NCI-H526 treated with DMSO at 0.1 percent for 48 hours (cell line): Measurements from ENCODE around the gene REV3L.

Experiments
- DNase-seq: peaks from one replicate; lab custom pipeline; 2025; lab: John Stamatoyannopoulos, UW

The REV3L gene

DNA sequence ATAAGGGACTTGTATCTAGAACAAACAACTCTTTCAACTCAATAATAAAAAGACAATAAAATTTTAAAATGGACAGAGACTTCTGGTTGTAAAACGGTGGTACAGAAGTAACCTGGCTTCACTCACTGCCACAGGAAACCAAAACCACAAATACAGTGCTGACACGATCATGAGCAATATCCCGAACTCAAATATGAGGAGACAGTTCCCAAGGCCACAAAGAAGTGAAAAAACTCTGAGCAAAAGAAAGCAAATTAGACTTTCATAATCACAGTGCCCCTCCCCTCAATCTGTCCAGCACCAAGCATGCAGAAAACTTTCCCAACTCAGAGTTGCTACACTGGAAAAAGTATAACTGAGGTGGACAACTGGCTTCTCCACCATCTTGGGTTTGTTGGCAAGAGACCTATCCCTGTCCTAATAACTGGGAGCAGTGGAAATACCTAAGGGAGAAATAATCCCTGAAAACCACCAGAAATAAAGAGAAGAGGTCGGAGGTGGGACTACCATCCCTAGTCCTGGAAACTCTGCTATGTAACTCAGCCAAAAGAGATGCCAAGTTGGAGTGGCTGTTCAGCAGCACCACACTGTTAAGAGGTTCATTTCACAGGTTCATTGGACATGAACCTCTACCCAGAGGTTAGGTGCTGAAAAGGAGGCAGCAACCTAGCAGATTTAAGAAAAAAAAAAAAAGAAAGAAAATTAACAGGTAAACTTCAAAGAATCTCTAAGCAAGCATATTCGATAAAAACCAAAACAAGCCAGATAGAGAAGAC lies 55.5 kb downstream of the REV3L start:
- DNase-seq = no peak

DNA sequence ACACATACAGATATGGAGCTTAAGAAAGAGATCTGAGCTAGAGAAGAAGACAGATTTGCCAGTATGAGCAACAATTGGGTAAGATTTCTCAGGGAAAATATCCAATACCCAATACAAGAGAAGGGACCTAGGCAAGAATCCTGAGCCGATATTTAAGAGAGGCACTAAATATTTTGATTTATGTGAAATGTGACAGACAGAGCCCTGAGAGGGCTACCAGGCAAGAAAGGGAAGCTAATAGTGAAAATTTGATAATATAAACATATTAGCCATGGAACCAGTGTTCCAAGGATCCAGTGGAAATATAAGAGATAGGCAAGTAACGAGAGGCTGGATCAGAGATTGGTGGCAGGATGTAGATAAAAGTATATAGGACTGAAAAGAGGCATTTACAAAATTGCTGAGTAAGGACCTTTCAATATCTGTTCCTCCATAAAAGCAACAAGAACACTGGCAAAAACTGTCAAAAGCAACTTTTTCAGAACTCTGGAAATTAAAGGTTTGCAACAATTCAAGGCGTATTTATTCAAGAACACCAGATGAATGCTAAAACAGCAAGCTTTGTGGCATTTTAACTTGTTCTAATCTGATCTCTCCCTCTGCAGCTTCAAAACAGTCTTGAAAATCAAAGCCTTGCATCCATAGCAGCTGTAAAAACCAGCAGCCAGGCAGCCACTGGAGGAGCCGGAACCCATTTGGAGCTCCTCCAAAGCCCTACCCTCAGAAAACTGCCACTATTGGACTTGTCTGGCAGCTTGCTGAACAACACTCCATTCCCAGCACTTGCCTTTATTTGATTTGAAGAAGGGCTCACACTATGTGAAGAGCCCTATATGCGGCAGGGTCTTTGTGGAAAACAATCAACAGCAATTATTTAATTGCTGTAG lies 58.8 kb downstream of the REV3L start:
- DNase-seq = no peak

DNA sequence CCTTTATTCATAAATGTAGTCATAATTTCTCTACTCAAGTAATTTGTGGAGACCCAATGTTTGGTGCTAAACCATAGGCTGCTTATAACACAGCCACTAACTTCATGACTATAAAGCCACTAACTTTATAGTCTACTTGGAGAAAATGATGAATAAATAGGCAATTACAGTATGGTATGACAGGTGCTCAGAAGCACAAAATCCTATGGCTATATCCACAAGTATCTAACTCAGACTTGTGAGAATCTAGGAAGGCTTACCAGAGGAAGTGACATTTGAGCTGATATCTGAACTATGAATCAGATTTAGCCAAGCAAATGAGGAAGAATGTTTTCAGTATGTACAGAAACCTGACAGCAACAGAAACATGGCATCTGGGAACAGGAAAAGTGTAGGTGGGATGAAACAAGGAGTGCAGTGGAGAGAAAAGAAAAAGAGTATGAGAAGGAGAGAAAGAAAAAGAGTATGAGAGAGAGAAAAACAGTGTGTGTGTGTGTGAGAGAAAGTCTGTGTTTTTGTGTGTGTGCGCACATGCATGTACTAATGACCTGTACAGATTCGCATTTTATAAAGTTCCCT lies 59.9 kb downstream of the REV3L start:
- DNase-seq = no peak

DNA sequence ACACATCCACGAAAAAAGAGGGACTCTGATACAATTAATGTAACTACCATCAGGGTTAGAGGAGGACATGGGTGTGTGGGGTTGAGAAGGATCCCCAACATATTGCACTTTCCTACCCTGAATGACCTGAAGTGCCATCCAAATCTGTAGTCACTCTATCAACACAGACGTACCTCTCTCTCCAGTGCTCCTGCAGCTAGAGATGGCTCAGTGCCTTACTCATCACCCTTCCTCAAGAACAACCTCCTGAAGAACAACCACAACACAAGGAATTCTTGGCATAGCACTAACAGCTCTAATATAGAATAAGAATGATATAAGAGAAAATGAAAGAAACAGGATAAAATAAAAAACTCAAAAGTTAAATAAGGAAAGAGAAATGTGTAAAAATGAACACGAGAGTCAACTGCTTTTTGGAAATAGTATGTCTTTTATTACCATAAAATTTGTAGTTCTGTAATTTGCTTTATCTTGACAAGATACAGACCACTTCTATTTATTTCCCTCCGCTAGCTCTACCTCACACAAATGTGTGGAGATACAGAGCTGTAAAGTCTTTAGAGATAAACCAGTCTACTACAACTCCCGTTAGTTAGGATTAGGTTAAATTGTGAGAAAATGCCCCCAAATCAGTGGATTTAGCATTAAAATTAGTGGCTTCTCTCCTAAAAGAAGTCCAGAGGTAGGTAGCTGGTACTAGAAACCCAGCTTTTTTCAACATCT lies 63.9 kb downstream of the REV3L start:
- DNase-seq = no peak

DNA sequence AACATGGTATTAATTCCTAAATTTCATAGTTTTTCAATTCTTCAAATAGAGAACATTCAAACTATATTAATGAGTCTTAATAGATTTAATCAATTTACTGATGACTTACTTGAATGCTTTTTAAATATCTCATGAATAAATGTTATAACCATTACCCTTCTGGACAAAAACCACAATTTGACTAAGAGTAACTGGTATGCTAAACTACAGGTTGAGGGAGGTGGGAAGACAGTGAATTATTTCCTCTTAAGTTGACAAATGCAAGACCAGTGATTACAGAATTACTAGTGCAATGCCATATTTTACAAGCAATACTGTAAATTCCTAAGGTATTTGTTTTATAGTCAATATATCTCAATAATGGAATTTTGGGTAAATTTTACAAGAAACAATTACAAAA lies 65.1 kb downstream of the REV3L start:
- DNase-seq = no peak

DNA sequence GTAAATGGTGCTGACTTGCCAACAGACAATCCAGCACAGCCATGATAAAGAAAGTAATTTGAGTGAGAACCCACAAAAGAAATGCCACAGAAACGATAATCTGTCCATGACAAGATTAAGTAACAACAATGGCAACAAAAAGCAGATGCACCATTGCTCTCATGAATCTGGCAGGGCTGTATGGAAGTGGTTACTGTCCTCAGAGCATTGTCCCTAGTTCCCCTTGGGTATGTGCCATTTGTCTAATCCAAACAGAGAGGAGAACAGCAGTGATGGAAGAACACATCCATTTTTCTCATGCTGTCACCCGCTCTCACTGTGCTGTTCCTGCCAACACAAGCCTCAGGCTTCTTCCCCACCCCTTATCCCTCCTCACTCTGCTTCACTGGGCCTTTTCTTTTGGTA lies 65.8 kb downstream of the REV3L start:
- no peak for DNase-seq

DNA sequence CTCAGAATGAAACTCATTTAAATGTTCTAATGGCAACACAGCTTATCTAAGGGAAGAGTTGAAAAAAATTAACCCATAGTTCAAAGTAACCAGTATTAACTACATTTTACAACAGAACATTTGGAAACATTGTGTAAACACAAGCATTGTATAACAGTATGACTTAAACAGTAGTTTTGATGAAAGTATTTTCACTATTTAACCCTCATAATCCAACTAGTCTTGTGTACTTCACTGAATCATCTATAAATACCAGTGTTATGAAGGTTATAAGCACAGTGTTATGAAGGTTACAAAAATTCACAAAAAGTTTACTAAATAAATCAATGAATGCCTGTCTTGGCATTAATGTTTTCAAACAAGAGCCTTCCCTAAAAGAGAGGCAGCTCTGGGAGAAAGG lies 66.5 kb downstream of the REV3L start:
- DNase-seq = no peak

DNA sequence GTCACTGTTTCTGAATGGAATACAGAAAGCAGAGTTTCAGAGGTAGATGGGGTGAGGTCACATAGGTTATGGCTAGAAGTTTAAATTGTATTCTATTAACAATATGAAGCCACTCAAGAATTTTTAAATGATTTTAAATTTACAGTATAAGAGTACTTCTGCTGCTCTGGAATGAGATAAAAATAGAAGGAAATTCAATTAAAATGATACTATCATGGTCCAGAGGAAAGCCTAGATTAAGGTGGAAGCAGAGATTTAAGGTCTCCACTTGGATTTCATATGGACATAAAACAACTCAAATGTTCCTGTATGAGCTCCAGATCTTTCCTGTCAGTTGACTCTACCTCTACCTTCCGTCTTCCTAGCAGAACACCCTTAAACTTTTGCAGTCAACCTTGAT lies 68.6 kb downstream of the REV3L start:
- DNase-seq = no peak

DNA sequence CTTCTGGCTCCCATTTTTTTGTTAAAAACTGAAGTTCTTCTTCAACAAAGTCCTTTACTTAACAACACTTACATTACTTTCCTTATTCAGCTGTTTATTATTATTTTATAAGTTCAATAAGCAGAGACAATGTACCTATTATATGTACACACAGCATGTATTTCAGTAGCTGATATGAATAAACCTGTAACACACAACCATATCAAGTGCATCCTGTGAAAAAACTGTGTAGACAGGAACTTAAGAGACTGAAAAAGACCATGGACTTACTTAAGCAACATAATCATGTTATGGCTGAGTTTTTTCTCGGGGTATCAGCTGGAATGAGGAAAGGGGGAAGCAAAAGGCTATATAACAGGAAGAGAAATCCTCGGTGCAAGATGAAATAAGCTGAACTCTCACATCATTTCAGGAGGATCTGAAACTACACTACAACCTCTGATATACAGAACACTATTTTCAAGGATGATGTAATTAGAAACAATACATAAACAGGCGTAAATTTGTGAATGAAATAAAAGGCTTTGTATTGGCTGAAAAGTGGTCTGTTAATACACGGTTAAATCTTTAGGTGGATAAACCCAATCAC lies 70.9 kb downstream of the REV3L start:
- DNase-seq = no peak

DNA sequence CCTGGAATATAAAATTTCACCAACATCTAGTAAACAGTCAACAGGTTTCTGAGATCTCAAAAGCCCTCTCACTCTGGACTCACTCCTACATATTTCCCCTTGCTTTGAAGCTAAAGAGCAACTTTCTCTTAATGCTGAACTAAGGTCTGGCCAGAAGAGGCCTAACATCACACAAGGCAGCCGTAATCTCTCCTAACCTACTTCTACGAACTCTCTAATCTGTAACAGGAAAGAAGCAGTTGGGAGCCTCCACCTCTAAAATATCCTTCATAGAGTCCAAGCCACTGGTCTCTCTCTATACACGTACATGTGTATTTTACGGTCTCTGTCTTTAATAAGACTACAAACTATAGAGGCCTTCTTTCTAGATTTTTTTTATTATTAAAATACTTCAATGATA lies 72.0 kb downstream of the REV3L start:
- no peak for DNase-seq

DNA sequence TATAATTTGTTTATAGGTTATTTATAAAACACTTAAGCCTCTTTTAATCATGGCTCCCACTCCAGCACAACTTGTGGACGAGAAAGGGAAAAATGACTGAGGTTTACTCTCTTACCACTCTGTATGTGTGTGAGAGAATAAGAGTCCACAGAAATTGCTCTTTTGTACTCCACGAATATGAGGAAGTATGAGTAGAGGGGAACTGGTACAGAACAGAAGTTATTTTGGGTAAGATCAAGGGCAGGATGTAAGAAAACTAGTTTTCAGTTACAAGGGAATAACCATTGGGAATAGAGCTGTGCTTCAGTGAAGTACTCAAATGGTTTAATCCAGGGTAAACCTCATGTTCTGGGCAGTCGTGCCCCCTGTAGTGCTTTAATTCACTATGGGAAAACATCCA lies 72.6 kb downstream of the REV3L start:
- DNase-seq = no peak

DNA sequence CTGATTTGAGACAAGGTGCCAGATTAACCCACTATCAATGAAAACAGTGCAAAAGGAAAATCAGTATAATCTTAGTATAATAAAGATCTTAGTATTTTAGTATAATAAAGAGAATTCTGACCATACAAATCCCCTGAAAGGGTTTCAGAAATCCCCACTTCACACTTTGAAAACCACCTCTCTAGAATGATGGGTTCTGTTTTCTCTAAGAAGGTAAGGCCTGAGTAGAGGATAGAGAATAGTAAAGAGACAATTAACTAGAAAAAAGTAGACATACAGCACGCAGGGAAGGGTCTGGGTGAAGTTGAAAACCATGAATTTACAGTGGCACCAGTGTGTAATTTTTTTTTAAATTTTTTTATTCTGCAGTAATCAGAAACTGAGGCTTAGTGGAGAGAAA lies 73.6 kb downstream of the REV3L start:
- no peak for DNase-seq

DNA sequence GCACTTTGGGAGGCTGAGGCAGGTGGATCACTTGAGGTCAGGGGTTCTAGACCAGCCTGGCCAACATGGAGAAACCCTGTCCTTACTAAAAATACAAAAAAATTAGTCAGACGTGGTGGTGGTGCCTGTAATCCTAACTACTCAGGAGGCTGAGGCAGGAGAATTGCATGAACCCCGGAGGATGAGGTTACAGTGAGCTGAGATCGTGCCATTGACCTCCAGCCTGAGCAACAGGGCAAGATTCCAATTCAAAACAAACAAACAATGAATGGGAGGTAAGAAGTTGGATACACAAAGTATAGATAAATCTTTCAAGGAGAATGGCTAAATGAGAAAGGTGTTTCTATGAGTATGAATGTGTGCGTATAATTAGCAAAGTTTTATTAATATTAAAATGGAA lies 75.3 kb downstream of the REV3L start:
- no peak for DNase-seq

DNA sequence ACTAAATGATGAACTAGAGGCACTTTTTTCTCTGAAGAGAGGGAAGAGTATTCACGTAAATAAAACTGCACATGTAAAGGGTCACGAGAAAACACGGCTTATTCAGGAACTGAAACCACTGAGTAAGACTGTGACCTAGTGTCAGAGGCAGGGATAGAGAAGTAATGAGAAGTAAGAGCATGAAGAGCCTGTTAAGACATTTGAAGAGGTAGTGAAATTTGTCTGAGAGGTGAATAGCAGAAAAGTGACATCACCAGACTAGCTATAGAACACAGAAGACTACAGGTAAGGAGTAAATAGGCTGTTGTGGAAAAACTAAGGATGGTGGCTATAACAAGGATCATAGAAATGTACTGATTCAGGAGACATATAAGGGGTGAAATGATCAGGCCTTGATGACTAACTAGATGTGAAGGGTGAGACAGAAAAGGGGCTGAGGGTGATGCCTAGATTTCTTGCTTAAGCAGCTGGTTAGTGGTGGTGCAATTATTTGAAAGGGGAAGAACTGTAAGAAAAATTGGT lies 76.8 kb downstream of the REV3L start:
- no peak for DNase-seq

DNA sequence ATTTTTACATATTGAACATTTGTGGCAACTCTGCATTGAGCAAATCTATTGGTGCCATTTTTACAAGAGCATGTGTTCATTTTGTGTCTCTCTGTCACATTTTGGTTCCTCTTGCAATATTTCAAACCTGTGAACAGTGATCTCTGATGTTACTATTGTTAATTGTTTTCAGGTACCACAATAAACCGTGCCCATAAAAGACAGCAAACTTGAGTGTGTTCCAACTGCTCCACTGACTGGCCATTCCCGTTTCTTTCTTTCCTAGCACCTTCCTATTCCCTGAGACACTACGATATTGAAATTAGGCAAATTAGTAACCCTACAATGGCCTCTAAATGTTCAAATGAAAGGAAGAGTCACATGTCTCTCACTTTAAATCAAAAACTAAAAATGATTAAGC lies 79.6 kb downstream of the REV3L start:
- DNase-seq = no peak

DNA sequence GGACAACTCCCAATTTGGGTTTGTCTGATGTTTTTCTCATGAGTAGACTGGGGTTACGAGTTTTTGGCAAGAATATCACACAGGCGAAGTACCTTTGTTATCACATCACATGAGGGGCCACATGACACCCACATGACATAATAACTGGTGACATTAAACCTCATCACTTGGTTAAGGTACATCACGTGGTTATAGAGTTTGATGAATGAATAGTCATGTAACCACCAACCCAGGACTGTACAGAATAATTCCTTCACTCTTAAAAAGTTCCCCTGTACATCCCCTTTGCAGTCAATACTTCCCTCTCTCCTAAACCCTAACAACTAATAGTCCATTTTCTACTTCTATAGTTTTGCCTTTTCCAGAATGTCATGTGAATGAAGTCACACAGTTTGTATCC lies 83.4 kb downstream of the REV3L start:
- DNase-seq = no peak

DNA sequence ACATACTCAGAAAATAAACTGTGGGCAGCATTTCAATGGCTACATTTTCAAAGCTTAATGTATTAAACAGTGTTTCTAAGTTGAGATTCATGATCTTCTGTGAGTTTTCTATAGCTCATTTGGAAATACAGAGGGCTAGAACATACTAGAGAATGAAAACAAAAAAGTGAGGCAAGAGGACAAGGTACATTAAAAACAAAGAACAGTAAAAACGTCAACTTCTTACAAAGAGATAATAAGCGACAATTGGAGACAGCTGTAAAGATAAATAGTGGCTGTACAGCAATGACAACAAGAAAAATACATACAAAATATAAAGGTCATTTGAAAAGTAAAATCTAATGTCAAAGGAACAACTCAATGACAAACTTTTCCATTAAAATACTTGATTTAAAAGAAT lies 94.3 kb downstream of the REV3L start:
- DNase-seq = no peak

DNA sequence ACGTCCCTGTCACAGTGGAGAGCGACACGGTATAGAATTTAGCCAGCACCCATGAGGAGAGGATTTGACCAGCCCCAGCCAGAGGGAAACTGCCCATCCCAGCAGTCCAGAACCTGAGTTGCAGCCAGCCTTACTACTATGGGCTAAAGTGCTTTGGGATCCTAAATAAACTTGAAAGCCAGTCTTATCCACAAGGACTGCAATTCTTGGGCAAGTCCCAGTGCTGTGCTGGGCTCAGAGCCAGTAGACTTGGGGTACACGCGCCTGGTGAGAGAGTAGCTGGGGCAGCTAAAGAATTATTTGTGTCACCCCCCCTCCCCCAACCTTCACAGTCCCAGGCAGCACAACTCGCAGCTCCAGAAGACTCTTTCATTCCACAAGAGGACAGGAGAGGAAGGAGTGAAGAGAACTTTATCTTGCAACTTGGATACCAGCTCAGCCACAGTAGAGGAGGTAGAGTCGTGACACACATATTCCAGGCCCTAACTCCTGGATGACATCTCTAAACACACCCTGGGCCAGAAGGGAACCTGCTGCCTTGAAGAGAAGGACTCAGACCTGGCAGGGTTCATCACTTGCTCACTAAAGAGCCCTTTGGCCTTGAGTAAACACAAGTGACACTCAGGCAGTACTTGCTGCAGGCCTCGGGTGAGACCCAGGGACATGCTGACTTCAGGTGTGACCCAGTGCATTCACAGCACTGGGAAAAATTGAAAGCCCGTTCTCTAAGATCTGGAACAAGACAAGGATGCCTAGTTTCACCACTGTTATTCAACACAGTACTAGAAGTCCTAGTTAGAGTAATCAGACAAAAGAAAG lies 100.3 kb downstream of the REV3L start:
- no peak for DNase-seq

DNA sequence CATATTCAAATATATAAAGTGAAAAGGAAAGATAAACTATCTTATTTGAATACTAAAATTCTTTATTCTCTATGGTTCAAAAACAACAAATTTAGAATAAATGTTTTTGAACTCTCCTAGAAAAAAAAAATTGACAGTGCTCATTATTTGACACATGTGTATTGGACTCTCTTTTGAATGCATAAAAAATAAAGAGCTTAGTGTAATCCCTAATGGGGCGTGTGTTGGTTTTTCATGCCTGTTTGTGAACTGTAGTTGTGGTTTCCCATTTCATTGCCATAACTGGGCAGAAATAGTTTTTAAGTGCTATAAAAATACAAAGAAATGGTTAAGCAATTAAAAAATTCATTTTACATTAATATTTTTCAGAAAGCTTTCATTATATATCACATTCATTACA lies 101.3 kb downstream of the REV3L start:
- DNase-seq = no peak

DNA sequence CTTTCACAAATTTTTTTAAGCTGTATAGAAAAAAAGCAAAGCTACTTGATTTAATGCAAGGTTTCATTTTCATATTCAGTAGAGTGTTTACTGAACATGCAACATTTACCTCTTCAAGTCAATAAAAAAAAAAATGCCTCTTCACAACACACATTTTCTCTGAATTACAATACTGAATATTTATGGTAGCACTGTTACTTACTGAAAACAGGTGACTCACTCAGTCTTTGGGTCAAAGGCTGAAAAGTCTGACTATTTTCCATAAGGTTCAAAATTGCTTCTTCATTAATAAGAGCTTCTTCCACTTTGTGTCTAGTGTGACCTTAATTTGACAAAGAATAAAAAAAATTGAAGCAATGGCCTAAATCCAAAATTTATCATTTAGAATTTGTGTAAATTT lies 101.9 kb downstream of the REV3L start:
- DNase-seq = no peak

DNA sequence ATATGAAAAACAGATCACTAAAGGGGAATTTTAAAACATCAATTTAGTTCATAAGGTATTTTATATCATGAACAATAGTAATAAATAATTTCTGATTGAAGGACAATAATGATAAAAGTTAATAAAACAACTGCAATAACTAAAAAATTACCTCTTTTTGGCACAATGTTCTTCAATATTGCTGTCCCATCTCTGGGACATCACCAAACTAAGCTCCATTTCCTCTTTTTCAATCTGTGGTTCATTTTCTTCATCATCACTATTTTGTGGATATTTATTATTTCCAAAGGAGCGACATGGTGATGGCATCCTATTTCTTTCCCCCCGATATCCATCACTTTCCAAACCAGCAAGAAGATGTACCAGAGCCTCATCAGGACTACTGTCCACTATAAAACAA lies 103.2 kb downstream of the REV3L start:
- no peak for DNase-seq
